ENCODE data around the gene MYO9B. TPM values are rescaled to one million over a fixed set of nuclear protein-coding genes. Genes with fewer than 3 reads are reported as not detected.

The MYO9B gene
- total and polyA plus RNA-seq, 2 of the 13 experiments (the other 11 are each of a cell fraction or from before 2014, with no cell fraction given): 18.0 to 18.3 TPM

GRCh38 chr19:17226002-17226933 is 150.7 kb downstream of the MYO9B start, which contains the start of gene OCEL1 (continued):
- TF ChIP-seq ZNF354B (CRISPR knock-in tag; IDR thresholded peaks at IDR 0.05) (no peak), PRMT3 (CRISPR knock-in tag; IDR thresholded peaks at IDR 0.05; ENCODE audit: borderline replicate concordance, low read depth) (no peak), HMGXB4 (CRISPR knock-in tag; IDR thresholded peaks at IDR 0.05; ENCODE audit: borderline replicate concordance in 1 of 2, low read depth in 1 of 2) (peak; percentile 57 to 62; a peak in 3 of 4 replicates), PAF1 (CRISPR knock-in tag; IDR thresholded peaks at IDR 0.05) (no peak), IKZF5 (CRISPR knock-in tag; IDR thresholded peaks at IDR 0.05) (peak; percentile 43; the same call in 1 of the 2 replicates), ZNF567 (CRISPR knock-in tag; IDR thresholded peaks at IDR 0.05; ENCODE audit: borderline replicate concordance) (0 out of 2 replicates have a peak, but pooled peaks have one; percentile 52), FOSL2 (CRISPR knock-in tag; IDR thresholded peaks at IDR 0.05) (no peak; the same call in 1 of the 2 replicates), KAT8 (CRISPR knock-in tag; IDR thresholded peaks at IDR 0.05) (peak; percentile 45), ZNF556 (CRISPR knock-in tag; IDR thresholded peaks at IDR 0.05; ENCODE audit: borderline replicate concordance) (peak; percentile 23; the same call in 1 of the 2 replicates), SMARCC2 (IDR thresholded peaks at IDR 0.05) (no peak), CBX5 (CRISPR knock-in tag; IDR thresholded peaks at IDR 0.05; ENCODE audit: borderline replicate concordance) (no peak), KAT7 (CRISPR knock-in tag; IDR thresholded peaks at IDR 0.05; ENCODE audit: borderline replicate concordance) (peak; percentile 71; the same call in 1 of the 2 replicates), SALL2 (CRISPR knock-in tag; IDR thresholded peaks at IDR 0.05) (no peak; the same call in 1 of the 2 replicates), NFIB (CRISPR knock-in tag; IDR thresholded peaks at IDR 0.05; ENCODE audit: borderline replicate concordance) (no peak), MLX (CRISPR knock-in tag; IDR thresholded peaks at IDR 0.05) (no peak), ATF7 (IDR thresholded peaks at IDR 0.05) (no peak), ATF7 (CRISPR knock-in tag; IDR thresholded peaks at IDR 0.05) (no peak; the same call in 1 of the 2 replicates), ZNF3 (CRISPR knock-in tag; IDR thresholded peaks at IDR 0.05) (no peak), SP5 (CRISPR knock-in tag; IDR thresholded peaks at IDR 0.05; ENCODE audit: borderline replicate concordance, low read depth) (no peak), HDAC1 (CRISPR knock-in tag; IDR thresholded peaks at IDR 0.05) (peak; percentile 78)
- TF ChIP-seq, protein P1, sequence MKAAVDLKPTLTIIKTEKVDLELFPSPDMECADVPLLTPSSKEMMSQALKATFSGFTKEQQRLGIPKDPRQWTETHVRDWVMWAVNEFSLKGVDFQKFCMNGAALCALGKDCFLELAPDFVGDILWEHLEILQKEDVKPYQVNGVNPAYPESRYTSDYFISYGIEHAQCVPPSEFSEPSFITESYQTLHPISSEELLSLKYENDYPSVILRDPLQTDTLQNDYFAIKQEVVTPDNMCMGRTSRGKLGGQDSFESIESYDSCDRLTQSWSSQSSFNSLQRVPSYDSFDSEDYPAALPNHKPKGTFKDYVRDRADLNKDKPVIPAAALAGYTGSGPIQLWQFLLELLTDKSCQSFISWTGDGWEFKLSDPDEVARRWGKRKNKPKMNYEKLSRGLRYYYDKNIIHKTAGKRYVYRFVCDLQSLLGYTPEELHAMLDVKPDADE (CRISPR knock-in tag; IDR thresholded peaks at IDR 0.05): 0 out of 2 replicates have a peak, but pooled peaks have one; percentile 63
- TF ChIP-seq, protein P2, sequence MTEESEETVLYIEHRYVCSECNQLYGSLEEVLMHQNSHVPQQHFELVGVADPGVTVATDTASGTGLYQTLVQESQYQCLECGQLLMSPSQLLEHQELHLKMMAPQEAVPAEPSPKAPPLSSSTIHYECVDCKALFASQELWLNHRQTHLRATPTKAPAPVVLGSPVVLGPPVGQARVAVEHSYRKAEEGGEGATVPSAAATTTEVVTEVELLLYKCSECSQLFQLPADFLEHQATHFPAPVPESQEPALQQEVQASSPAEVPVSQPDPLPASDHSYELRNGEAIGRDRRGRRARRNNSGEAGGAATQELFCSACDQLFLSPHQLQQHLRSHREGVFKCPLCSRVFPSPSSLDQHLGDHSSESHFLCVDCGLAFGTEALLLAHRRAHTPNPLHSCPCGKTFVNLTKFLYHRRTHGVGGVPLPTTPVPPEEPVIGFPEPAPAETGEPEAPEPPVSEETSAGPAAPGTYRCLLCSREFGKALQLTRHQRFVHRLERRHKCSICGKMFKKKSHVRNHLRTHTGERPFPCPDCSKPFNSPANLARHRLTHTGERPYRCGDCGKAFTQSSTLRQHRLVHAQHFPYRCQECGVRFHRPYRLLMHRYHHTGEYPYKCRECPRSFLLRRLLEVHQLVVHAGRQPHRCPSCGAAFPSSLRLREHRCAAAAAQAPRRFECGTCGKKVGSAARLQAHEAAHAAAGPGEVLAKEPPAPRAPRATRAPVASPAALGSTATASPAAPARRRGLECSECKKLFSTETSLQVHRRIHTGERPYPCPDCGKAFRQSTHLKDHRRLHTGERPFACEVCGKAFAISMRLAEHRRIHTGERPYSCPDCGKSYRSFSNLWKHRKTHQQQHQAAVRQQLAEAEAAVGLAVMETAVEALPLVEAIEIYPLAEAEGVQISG (CRISPR knock-in tag; IDR thresholded peaks at IDR 0.05): no peak; the same call in 1 of the 2 replicates
